HCT116 (cell line): ENCODE data around the gene SOX9. TPM values are rescaled to one million over a fixed set of nuclear protein-coding genes. Genes with fewer than 3 reads are reported as not detected.

Experiments used
- ATAC-seq: fragments of 200-7000 bp; cut with Tn5 transposase; 2 replicates; pipeline ENCODE4 v1.9.1; 2020; ENCODE audit warnings: mild to moderate bottlenecking, moderate library complexity
- BruUV-seq: library from RNA; stranded (reverse); fragments of 400-500 nt; replicated peaks from 2 replicates; lab custom pipeline; 2021; lab: Mats Ljungman, UMichigan
- CTCF ChIA-PET: fragments of 300-600 bp; sonication (Branson Sonifier 250); formaldehyde crosslinking; loops from one replicate; lab custom pipeline; 2021; ENCODE audit warnings: antibody characterized with exemption; lab: Charles Lee
- POLR2A ChIA-PET: fragments of 300-600, 350-600 bp; sonication (Branson Sonifier 250); formaldehyde crosslinking; loops from one replicate; lab custom pipeline; 2021; ENCODE audit warnings: antibody characterized with exemption; lab: Charles Lee
- RAD21 ChIA-PET, 2 experiments: fragments of 300-600 bp; sonication (Branson Sonifier 250); formaldehyde crosslinking; loops; one replicate each; lab custom pipeline; 2023; ENCODE audit warnings: low total read pairs in 2 of 2; ENCODE audit not compliant: uncharacterized antibody in 2 of 2, unreplicated experiment in 2 of 2, low non-redundant PET in 1 of 2; lab: Charles Lee
- DNase-seq: peaks from one replicate; pipeline ENCODE4 v3.0.0-alpha.2; 2010; ENCODE audit warnings: low read depth, low spot score
- H2AFZ ChIP-seq: fragments of 200-600 bp; shearing (Covaris generic), sonication (generic); 2 replicates; pipeline ENCODE4 v1.6.1; 2017; ENCODE audit warnings: low read depth, mixed run types, mixed read lengths, antibody characterized with exemption, low read length; ENCODE audit not compliant: poor library complexity, severe bottlenecking
- H3K27ac ChIP-seq: 2 replicates; pipeline ENCODE4 v1.5.1; 2012; ENCODE audit warnings: low read depth, low read length
- H3K27me3 ChIP-seq: fragments of 200-600 bp; sonication (generic); 2 replicates; pipeline ENCODE4 v1.6.1; 2016; ENCODE audit warnings: mixed run types, low read length, mixed read lengths; ENCODE audit not compliant: insufficient read depth
- H3K36me3 ChIP-seq, 2 experiments: fragments of 200-500 bp in 1 of 2; fragments of 200-600 bp in 1 of 2; sonication (Bioruptor generic) in 1 of 2; sonication (generic) in 1 of 2; 2 replicates each; pipeline versions ENCODE4 v1.5.1 to v1.6.1; 2014 to 2016; ENCODE audit warnings: low read length in 2 of 2, inconsistent platforms in 1 of 2, mixed read lengths in 1 of 2, mixed run types in 1 of 2; ENCODE audit not compliant: insufficient read depth in 2 of 2, control insufficient read depth in 1 of 2
- H3K4me1 ChIP-seq, 2 experiments: fragments of 200-600 bp in 1 of 2; sonication (generic) in 1 of 2; 2 replicates each; pipeline versions ENCODE4 v1.5.1 to v1.6.1; 2012 to 2017; ENCODE audit warnings: low read length in 2 of 2, inconsistent platforms in 1 of 2, mild to moderate bottlenecking in 1 of 2, mixed read lengths in 1 of 2, mixed run types in 1 of 2, moderate library complexity in 1 of 2; ENCODE audit not compliant: insufficient read depth in 2 of 2, control insufficient read depth in 1 of 2
- H3K4me2 ChIP-seq: fragments of 200-600 bp; sonication (generic); 2 replicates; pipeline ENCODE4 v1.6.1; 2017; ENCODE audit warnings: mixed run types, low read length, mixed read lengths
- H3K4me3 ChIP-seq, 2 experiments: fragments of 200-600 bp in 1 of 2; sonication (generic) in 1 of 2; replicated peaks in 1 of 2; 2 replicates each; pipeline ENCODE4 v1.5.1; 2011 to 2016; ENCODE audit warnings: low read length in 2 of 2, control low read depth in 1 of 2, low read depth in 1 of 2, mild to moderate bottlenecking in 1 of 2, mixed read lengths in 1 of 2, mixed run types in 1 of 2
- H3K79me2 ChIP-seq: fragments of 200-600 bp; sonication (generic); 2 replicates; pipeline ENCODE4 v1.6.1; 2017; ENCODE audit warnings: mild to moderate bottlenecking, mixed run types, low read length, moderate library complexity, mixed read lengths; ENCODE audit not compliant: insufficient read depth
- H3K9ac ChIP-seq: fragments of 200-600 bp; sonication (generic); 2 replicates; pipeline ENCODE4 v1.6.1; 2016; ENCODE audit warnings: low read length, mixed read lengths
- H3K9me2 ChIP-seq: fragments of 200-600 bp; sonication (generic), shearing (Covaris generic); 2 replicates; pipeline ENCODE4 v1.6.1; 2017; ENCODE audit warnings: mixed run types, mild to moderate bottlenecking, moderate library complexity; ENCODE audit not compliant: insufficient read depth
- H3K9me3 ChIP-seq, 2 experiments: fragments of 200-500 bp in 1 of 2; fragments of 200-600 bp in 1 of 2; sonication (Bioruptor generic) in 1 of 2; sonication (generic) in 1 of 2; 2 replicates each; pipeline ENCODE4 v1.6.1; 2014 to 2017; ENCODE audit warnings: low read length in 2 of 2, mixed read lengths in 2 of 2, inconsistent platforms in 1 of 2, low read depth in 1 of 2, mild to moderate bottlenecking in 1 of 2, mixed run types in 1 of 2, moderate library complexity in 1 of 2; ENCODE audit not compliant: control insufficient read depth in 1 of 2, insufficient read depth in 1 of 2
- H4K20me1 ChIP-seq: fragments of 200-600 bp; sonication (generic), shearing (Covaris generic); 2 replicates; pipeline ENCODE4 v1.6.1; 2017; ENCODE audit warnings: mixed run types, mild to moderate bottlenecking, moderate library complexity; ENCODE audit not compliant: insufficient read depth
- CBX3 ChIP-seq: IDR thresholded peaks from 2 replicates; pipeline ENCODE4 v1.6.1; 2012; ENCODE audit warnings: low read depth
- CTCF ChIP-seq, 3 experiments: fragments of 200-600 bp in 1 of 3; sonication (generic) in 1 of 3; IDR thresholded peaks in 2 of 3; conservative IDR thresholded peaks in 1 of 3; 2 replicates each; pipeline ENCODE4 v1.5.1; 2012 to 2017; ENCODE audit warnings: low read depth in 2 of 3, low read length in 2 of 3, antibody characterized with exemption in 1 of 3, borderline replicate concordance in 1 of 3, control low read depth in 1 of 3, mild to moderate bottlenecking in 1 of 3, mixed read lengths in 1 of 3, mixed run types in 1 of 3, moderate library complexity in 1 of 3; ENCODE audit not compliant: insufficient read depth in 1 of 3
- EGR1 ChIP-seq: IDR thresholded peaks from 2 replicates; pipeline ENCODE4 v1.6.1; 2012; ENCODE audit warnings: low read depth
- EZH2 ChIP-seq: fragments of 200-600 bp; sonication (generic); IDR thresholded peaks from 2 replicates; pipeline ENCODE4 v1.6.1; 2017; ENCODE audit warnings: antibody characterized with exemption, mixed run types
- EZH2phosphoT487 ChIP-seq: fragments of 200-600 bp; IDR thresholded peaks from 2 replicates; pipeline ENCODE4 v1.6.1; 2018; ENCODE audit warnings: antibody characterized with exemption, borderline replicate concordance
- FOSL1 ChIP-seq: IDR thresholded peaks from 2 replicates; pipeline ENCODE4 v1.6.1; 2012; ENCODE audit warnings: low read depth
- POLR2A ChIP-seq: IDR thresholded peaks from 2 replicates; pipeline ENCODE4 v1.7.0; 2011; ENCODE audit warnings: borderline replicate concordance; ENCODE audit not compliant: insufficient read depth, insufficient read length; ENCODE audit errors: extremely low read depth
- RAD21 ChIP-seq: IDR thresholded peaks from 2 replicates; pipeline ENCODE4 v1.6.1; 2012; ENCODE audit warnings: low read depth, mild to moderate bottlenecking
- REST ChIP-seq: IDR thresholded peaks from 2 replicates; pipeline ENCODE4 v1.6.1; 2012; ENCODE audit warnings: low read depth
- SP1 ChIP-seq: IDR thresholded peaks from 2 replicates; pipeline ENCODE4 v1.6.1; 2012; ENCODE audit warnings: low read depth
- SRF ChIP-seq: IDR thresholded peaks from 2 replicates; pipeline ENCODE4 v1.6.1; 2012; ENCODE audit warnings: low read depth
- YY1 ChIP-seq: IDR thresholded peaks from 2 replicates; pipeline ENCODE4 v1.6.1; 2011; ENCODE audit warnings: low read length, low read depth, moderate library complexity, mild to moderate bottlenecking; ENCODE audit not compliant: insufficient replicate concordance; ENCODE audit errors: extremely low read depth
- ZBTB33 ChIP-seq: IDR thresholded peaks from 2 replicates; pipeline ENCODE4 v1.6.1; 2011; ENCODE audit warnings: mild to moderate bottlenecking, low read length, moderate library complexity; ENCODE audit not compliant: insufficient replicate concordance; ENCODE audit errors: extremely low read depth
- intact Hi-C: fragments of 100-400 bp; cut with micrococcal nuclease; formaldehyde crosslinking; loops from 2 replicates; pipeline ENCODE4 v1.10.0; 2022
- total RNA-seq: library from RNA; stranded (reverse); gene quantifications from one replicate; pipeline ENCODE4 v1.2.1, GENCODE V29; 2021; ENCODE audit not compliant: unreplicated experiment

SOX9 gene
- total RNA-seq, 1 experiment from 2014 or later: 69.2 TPM

- H3K9me3 ChIP-seq: no peaks in the 10 kb centered on the region
- no peaks in the 10 kb centered on the region for H3K9me2 ChIP-seq
- TF ChIP-seq EZH2phosphoT487 (no peak), FOSL1 (no peak), SP1 (no peak), POLR2A (no peak), ZBTB33 (no peak), CBX3 (no peak), EZH2 (no peak), CTCF (IDR thresholded peaks at IDR 0.05 in 2 of 3, conservative IDR thresholded peaks at IDR 0.05 in 1 of 3; ENCODE audit: borderline replicate concordance in 1 of 3, insufficient read depth in 1 of 3, low read depth in 2 of 3, low read length in 2 of 3) (no peak), SRF (no peak), YY1 (no peak), EGR1 (no peak), REST (no peak), RAD21 (no peak)
- no peak overlapping the region for H3K9ac ChIP-seq
- no peak for DNase-seq
- ChIA-PET CTCF (no interaction called here), POLR2A (no interaction called here), RAD21 (no interaction called here)
- no peaks in the 10 kb centered on the region for H4K20me1 ChIP-seq
- no peak overlapping the region for H3K27ac ChIP-seq
- ATAC-seq: no peak
- no peak overlapping the region for H3K4me3 ChIP-seq
- H3K4me1 ChIP-seq: no peaks in the 10 kb centered on the region
- BruUV-seq: no TSS peak
- no peak overlapping the region for H2AFZ ChIP-seq
- intact Hi-C loops: no loop called here
- H3K79me2 ChIP-seq: no peaks in the 10 kb centered on the region
- no peaks in the 10 kb centered on the region for H3K27me3 ChIP-seq
- H3K4me2 ChIP-seq: no peak overlapping the region
- no peaks in the 10 kb centered on the region for H3K36me3 ChIP-seq
Observed at GRCh38 chr17:72165192-72165866, 44.5 kb downstream of the SOX9 start.
